ENCODE measurements around the gene SERGEF.

The SERGEF gene

GRCh38 chr11:17743808-17744119 lies 269.1 kb downstream of the SERGEF start:
- no peak for TF ChIP-seq CTCF (conservative IDR thresholded peaks at IDR 0.05)
- no peak for TF ChIP-seq ZFX (IDR thresholded peaks at IDR 0.05)
- no peak overlapping the region for H3K27ac ChIP-seq

GRCh38 chr11:17743026-17743807 lies 269.6 kb downstream of the SERGEF start:
- no peak for TF ChIP-seq ZFX (IDR thresholded peaks at IDR 0.05)
- no peak for TF ChIP-seq CTCF (conservative IDR thresholded peaks at IDR 0.05)
- no peak overlapping the region for H3K27ac ChIP-seq

GRCh38 chr11:17742019-17742418 lies 270.8 kb downstream of the SERGEF start:
- TF ChIP-seq ZFX (IDR thresholded peaks at IDR 0.05), result no peak
- H3K27ac ChIP-seq, result no peak overlapping the region

GRCh38 chr11:17741487-17741886 lies 271.4 kb downstream of the SERGEF start:
- no peak overlapping the region for H3K27ac ChIP-seq
- TF ChIP-seq ZFX (IDR thresholded peaks at IDR 0.05) (no peak), CTCF (conservative IDR thresholded peaks at IDR 0.05) (no peak)

GRCh38 chr11:17740649-17741235 lies 272.1 kb downstream of the SERGEF start:
- no peak overlapping the region for H3K27ac ChIP-seq
- TF ChIP-seq ZFX (IDR thresholded peaks at IDR 0.05) (no peak), CTCF (conservative IDR thresholded peaks at IDR 0.05) (no peak)

- no peak overlapping the region for H3K27ac ChIP-seq
- TF ChIP-seq CTCF (conservative IDR thresholded peaks at IDR 0.05) (no peak), ZFX (IDR thresholded peaks at IDR 0.05) (no peak)
Observed at GRCh38 chr11:17739945-17740338, 272.9 kb downstream of the SERGEF start.

- no peak for TF ChIP-seq CTCF (conservative IDR thresholded peaks at IDR 0.05)
- no peak for TF ChIP-seq ZFX (IDR thresholded peaks at IDR 0.05)
- H3K27ac ChIP-seq, result no peak overlapping the region
Observed at GRCh38 chr11:17738151-17738973, 274.5 kb downstream of the SERGEF start.
